ENCODE measurements around the gene PODN. TPM values are rescaled to one million over a fixed set of nuclear protein-coding genes. Genes with fewer than 3 reads are reported as not detected.
A peak's percentile ranks its signal among the peaks of the same experiment; 100 is the strongest.

PODN gene
- total and polyA plus RNA-seq, 8 donors = 8.3 to 356 (median 33.5) TPM

- Histone ChIP-seq H3K4me1 (peaks cover 12 to 52% (median 29%) of the 10 kb centered on the region in 4 donors), H3K9me3 (no peaks in the 10 kb centered on the region), H3K27ac (peak overlapping the region; percentile 27 to 50 (median 28)), H3K4me3 (no peak overlapping the region), H3K36me3 (peaks cover 12 to 50% (median 42%) of the 10 kb centered on the region in 4 donors), H3K27me3 (no peaks in the 10 kb centered on the region)
- intact Hi-C loops (cut with DNase I; ENCODE audit: low total_unique reads) = no loop called here
- no peak for DNase-seq
- TF ChIP-seq POLR2A (IDR thresholded peaks at IDR 0.05) = no peak
- peak in 1 of 3 donors; percentile 64 for TF ChIP-seq POLR2AphosphoS5 (IDR thresholded peaks at IDR 0.05)
- 60 to 76% (median 71%) methylated on average over 5 of the region's 5 CpGs for WGBS, 5 donors
Measured at GRCh38 chr1:53047737-53048736, 14.0 kb upstream of the PODN start.

DNA sequence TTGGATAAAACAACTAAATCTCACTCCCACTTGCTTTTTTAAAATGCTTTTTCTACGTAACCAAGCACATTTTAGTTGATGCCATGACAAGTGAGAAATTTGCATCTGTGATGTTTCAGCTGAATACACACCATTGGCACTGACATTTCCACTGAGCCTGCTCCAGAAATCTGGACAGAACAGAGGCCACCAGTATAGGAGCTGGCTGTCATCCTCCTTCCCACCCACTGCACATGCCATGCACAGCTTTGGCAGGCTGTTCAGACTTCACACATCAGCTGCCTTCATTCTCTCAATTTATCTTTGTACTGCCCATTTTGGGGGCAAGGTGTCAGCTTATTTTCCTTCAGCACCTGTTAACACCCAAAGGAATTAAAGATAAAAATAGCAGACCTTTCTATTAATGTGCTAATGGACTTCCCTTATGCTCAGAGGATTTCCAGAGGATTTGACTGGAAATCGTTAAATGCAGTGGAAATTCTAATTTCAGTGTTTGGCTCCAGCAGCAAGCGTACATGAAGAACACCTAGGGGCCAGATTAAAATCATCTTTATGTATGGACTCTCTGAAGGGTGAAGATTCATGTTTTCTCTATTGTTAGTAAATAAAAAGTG is 12.9 kb upstream of the PODN start:
- 72 to 95% (median 82%) methylated on average over 3 of the region's 3 CpGs for WGBS, 5 donors
- Histone ChIP-seq H3K4me3 (no peak overlapping the region), H3K27me3 (no peaks in the 10 kb centered on the region), H3K36me3 (peaks cover 12 to 57% (median 51%) of the 10 kb centered on the region in 4 donors), H3K27ac (peak overlapping the region in 1 of 5 donors; percentile 24), H3K4me1 (peaks cover 12 to 48% (median 29%) of the 10 kb centered on the region in 4 donors), H3K9me3 (no peaks in the 10 kb centered on the region)
- TF ChIP-seq POLR2A (IDR thresholded peaks at IDR 0.05) (no peak), EP300 (IDR thresholded peaks at IDR 0.05) (no peak), POLR2AphosphoS5 (IDR thresholded peaks at IDR 0.05) (no peak)
- TF ChIP-seq, protein P1, sequence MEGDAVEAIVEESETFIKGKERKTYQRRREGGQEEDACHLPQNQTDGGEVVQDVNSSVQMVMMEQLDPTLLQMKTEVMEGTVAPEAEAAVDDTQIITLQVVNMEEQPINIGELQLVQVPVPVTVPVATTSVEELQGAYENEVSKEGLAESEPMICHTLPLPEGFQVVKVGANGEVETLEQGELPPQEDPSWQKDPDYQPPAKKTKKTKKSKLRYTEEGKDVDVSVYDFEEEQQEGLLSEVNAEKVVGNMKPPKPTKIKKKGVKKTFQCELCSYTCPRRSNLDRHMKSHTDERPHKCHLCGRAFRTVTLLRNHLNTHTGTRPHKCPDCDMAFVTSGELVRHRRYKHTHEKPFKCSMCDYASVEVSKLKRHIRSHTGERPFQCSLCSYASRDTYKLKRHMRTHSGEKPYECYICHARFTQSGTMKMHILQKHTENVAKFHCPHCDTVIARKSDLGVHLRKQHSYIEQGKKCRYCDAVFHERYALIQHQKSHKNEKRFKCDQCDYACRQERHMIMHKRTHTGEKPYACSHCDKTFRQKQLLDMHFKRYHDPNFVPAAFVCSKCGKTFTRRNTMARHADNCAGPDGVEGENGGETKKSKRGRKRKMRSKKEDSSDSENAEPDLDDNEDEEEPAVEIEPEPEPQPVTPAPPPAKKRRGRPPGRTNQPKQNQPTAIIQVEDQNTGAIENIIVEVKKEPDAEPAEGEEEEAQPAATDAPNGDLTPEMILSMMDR (IDR thresholded peaks at IDR 0.05) = no peak
- intact Hi-C loops (cut with DNase I; ENCODE audit: low total_unique reads) = no loop called here
- DNase-seq = peak in 1 of 2 donors; percentile 49

DNA sequence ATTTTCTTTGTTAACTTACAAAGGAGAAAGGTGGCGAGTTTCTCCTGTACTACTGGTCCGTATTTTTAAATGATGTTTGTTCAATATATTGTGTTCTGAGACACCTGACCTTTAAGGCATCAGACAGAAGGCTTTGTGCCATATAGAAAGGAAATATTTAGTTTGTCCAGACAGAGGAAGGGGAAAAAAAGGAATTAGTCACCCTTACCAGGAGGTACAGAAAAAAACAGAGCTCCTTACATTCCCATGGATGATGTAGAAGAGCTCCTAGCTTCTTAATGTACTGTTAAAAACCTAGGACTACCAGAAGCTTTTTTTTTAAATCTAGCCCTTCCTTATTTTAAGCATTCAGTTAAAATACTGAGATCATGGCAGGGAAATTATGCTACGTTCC is 12.4 kb upstream of the PODN start:
- WGBS, 5 donors = 67 to 91% (median 88%) methylated on average over 3 of the region's 3 CpGs
- Histone ChIP-seq H3K4me1 (peaks cover 12 to 48% (median 29%) of the 10 kb centered on the region in 4 donors), H3K4me3 (no peak overlapping the region), H3K9me3 (no peaks in the 10 kb centered on the region), H3K36me3 (peaks cover 12 to 57% (median 52%) of the 10 kb centered on the region in 4 donors), H3K27ac (peak overlapping the region in 2 of 5 donors; percentile 24 to 30), H3K27me3 (no peaks in the 10 kb centered on the region)
- intact Hi-C loops (cut with DNase I; ENCODE audit: low total_unique reads) = no loop called here
- DNase-seq = no peak
- no peak for TF ChIP-seq POLR2A (IDR thresholded peaks at IDR 0.05)

- intact Hi-C loops (cut with DNase I; ENCODE audit: low total_unique reads) = no loop called here
- no peaks in the 10 kb centered on the region for H3K9me3 ChIP-seq
- 88 to 96% (median 90%) methylated on average over 2 of the region's 2 CpGs for WGBS, 5 donors
- H3K27ac ChIP-seq = peak overlapping the region in 2 of 5 donors; percentile 24 to 30
- peaks cover 12 to 62% (median 53%) of the 10 kb centered on the region in 4 donors for H3K36me3 ChIP-seq
- DNase-seq = no peak
- H3K27me3 ChIP-seq = no peaks in the 10 kb centered on the region
- TF ChIP-seq POLR2A (IDR thresholded peaks at IDR 0.05) (no peak), EP300 (IDR thresholded peaks at IDR 0.05) (no peak), POLR2AphosphoS5 (IDR thresholded peaks at IDR 0.05) (no peak)
- TF ChIP-seq, protein P1 (IDR thresholded peaks at IDR 0.05) = no peak
- no peak overlapping the region for H3K4me3 ChIP-seq
- peaks cover 12 to 42% (median 29%) of the 10 kb centered on the region in 4 donors for H3K4me1 ChIP-seq
Measured at GRCh38 chr1:53050310-53050709, 11.7 kb upstream of the PODN start.

DNA sequence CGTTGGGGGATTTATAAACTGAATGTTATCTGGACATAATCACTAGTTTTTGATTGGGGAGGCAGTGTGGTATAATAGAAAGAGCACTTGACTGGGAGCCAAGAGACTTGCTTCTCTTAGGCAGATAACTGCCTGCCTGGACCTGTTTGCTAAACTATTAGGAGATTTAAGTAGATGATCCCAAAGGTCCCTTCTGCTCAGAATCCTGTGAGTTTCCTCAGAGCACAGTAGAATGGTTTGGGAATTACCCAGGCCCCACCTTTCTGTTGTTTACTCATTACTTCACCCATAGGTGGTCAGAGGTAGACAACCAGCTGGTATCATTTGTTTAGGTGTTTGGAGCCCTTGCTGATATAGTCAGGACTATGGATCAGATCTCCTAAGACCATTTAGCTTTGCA is 10.3 kb upstream of the PODN start:
- no peak for DNase-seq
- no peak overlapping the region for H3K27ac ChIP-seq
- no peaks in the 10 kb centered on the region for H3K9me3 ChIP-seq
- peaks cover 10 to 36% (median 25%) of the 10 kb centered on the region in 4 donors for H3K4me1 ChIP-seq
- H3K36me3 ChIP-seq = peaks cover 12 to 62% (median 53%) of the 10 kb centered on the region in 4 donors
- no peaks in the 10 kb centered on the region for H3K27me3 ChIP-seq
- WGBS, 5 donors = 14 to 26% (median 17%) methylated on average over 1 of the region's 1 CpG
- intact Hi-C loops (cut with DNase I; ENCODE audit: low total_unique reads) = no loop called here
- TF ChIP-seq POLR2A (IDR thresholded peaks at IDR 0.05) (no peak), POLR2AphosphoS5 (IDR thresholded peaks at IDR 0.05) (no peak), EP300 (IDR thresholded peaks at IDR 0.05) (no peak)
- no peak overlapping the region for H3K4me3 ChIP-seq

All from stomach (tissue), 9 donors.